ENCODE measurements around the gene ASCC1. TPM values are rescaled to one million over a fixed set of nuclear protein-coding genes. Genes with fewer than 3 reads are reported as not detected.

The ASCC1 gene
- total RNA-seq, 2 experiments from 2014 or later, result 16.5 to 19.0 TPM

GRCh38 chr10:72167118-72167517 is 49.0 kb downstream of the ASCC1 start:
- Histone ChIP-seq H3K9me3 (ENCODE audit: control insufficient read depth in 1 of 2, insufficient read depth in 1 of 2, low read length in 2 of 2) (no peaks in the 10 kb centered on the region), H3K4me3 (ENCODE audit: low read length) (no peak overlapping the region), H3K27me3 (ENCODE audit: control insufficient read depth in 1 of 2, insufficient read depth in 2 of 2, low read length in 2 of 2) (no peaks in the 10 kb centered on the region), H3K27ac (ENCODE audit: low read depth in 1 of 2, low read length in 2 of 2) (no peak overlapping the region), H3K36me3 (ENCODE audit: insufficient read depth, low read length) (no peaks in the 10 kb centered on the region), H3K4me1 (ENCODE audit: insufficient read depth, low read length) (no peaks in the 10 kb centered on the region)
- ATAC-seq (ENCODE audit: poor library complexity) (no peak), DNase-seq (no peak)
- Mint-ChIP-seq H3K27ac (no peak overlapping the region), H3K27me3 (no peaks in the 10 kb centered on the region), H3K4me3 (no peak overlapping the region), H3K4me1 (ENCODE audit: low read depth) (peaks cover 27% of the 10 kb centered on the region), H3K36me3 (ENCODE audit: low read depth) (peaks cover 22% of the 10 kb centered on the region), H3K9me3 (no peaks in the 10 kb centered on the region)
- TF ChIP-seq, protein P1, sequence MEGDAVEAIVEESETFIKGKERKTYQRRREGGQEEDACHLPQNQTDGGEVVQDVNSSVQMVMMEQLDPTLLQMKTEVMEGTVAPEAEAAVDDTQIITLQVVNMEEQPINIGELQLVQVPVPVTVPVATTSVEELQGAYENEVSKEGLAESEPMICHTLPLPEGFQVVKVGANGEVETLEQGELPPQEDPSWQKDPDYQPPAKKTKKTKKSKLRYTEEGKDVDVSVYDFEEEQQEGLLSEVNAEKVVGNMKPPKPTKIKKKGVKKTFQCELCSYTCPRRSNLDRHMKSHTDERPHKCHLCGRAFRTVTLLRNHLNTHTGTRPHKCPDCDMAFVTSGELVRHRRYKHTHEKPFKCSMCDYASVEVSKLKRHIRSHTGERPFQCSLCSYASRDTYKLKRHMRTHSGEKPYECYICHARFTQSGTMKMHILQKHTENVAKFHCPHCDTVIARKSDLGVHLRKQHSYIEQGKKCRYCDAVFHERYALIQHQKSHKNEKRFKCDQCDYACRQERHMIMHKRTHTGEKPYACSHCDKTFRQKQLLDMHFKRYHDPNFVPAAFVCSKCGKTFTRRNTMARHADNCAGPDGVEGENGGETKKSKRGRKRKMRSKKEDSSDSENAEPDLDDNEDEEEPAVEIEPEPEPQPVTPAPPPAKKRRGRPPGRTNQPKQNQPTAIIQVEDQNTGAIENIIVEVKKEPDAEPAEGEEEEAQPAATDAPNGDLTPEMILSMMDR (IDR thresholded peaks at IDR 0.05), result no peak
- ChIA-PET CTCF (interaction anchor here (0.6 to 2.2 kb wide), 2 partner anchors 34 to 118 kb away, joined by 3 to 5 read pairs; no protein-coding TSS in a partner anchor), POLR2A (interaction anchor here (0.7 kb wide), 1 partner anchor 94 kb away, joined by 3 read pairs; no protein-coding TSS in a partner anchor)
- intact Hi-C loops (cut with DNase I, micrococcal nuclease), result no loop called here

DNA sequence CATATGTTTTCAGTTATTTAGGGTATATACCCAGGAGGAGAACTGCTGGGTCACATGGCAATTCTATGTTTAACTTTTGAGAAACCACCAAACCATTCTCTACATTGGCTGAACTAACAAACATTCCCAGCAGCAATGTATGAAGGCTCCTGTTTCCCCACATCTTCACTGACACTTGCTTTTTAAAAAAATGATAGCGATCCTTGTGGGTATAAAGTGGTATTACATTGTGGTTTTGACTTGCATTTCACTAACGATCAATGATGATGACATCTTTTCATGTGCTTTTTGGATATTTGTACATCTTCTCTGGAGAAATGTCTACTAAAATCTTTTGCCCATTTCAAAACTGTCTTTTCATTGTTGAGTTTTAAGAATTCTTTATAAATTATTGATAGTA is 51.5 kb downstream of the ASCC1 start:
- ATAC-seq (ENCODE audit: poor library complexity) (peak; percentile 73), DNase-seq (peak in 3 of 14 experiments; percentile 35 to 53 (median 51))
- no peak overlapping the region for H3K27ac Mint-ChIP-seq
- no peaks in the 10 kb centered on the region for H3K9me3 ChIP-seq (ENCODE audit: control insufficient read depth in 1 of 2, insufficient read depth in 1 of 2, low read length in 2 of 2)
- no peak overlapping the region for H3K4me3 Mint-ChIP-seq
- H3K36me3 ChIP-seq (ENCODE audit: insufficient read depth, low read length), result peaks cover 13% of the 10 kb centered on the region
- H3K27ac ChIP-seq (ENCODE audit: low read depth in 1 of 2, low read length in 2 of 2), result no peak overlapping the region
- no peaks in the 10 kb centered on the region for H3K27me3 Mint-ChIP-seq
- no peaks in the 10 kb centered on the region for H3K9me3 Mint-ChIP-seq
- no peak overlapping the region for H3K4me3 ChIP-seq (ENCODE audit: low read length)
- H3K4me1 ChIP-seq (ENCODE audit: insufficient read depth, low read length), result no peaks in the 10 kb centered on the region
- H3K36me3 Mint-ChIP-seq (ENCODE audit: low read depth), result peaks cover 43% of the 10 kb centered on the region
- TF ChIP-seq, protein P1 (IDR thresholded peaks at IDR 0.05), result peak; percentile 52
- no peaks in the 10 kb centered on the region for H3K27me3 ChIP-seq (ENCODE audit: control insufficient read depth in 1 of 2, insufficient read depth in 2 of 2, low read length in 2 of 2)
- CTCF ChIA-PET, result interaction anchor here (1.0 to 2.4 kb wide), 4 partner anchors 9 to 172 kb away, joined by 3 to 7 read pairs (median 4); no protein-coding TSS in a partner anchor
- peaks cover 17% of the 10 kb centered on the region for H3K4me1 Mint-ChIP-seq (ENCODE audit: low read depth)
- POLR2A ChIA-PET, result interaction anchor here (1.6 kb wide), 1 partner anchor 77 kb away, joined by 3 read pairs; the partner anchor contains the start of gene SPOCK2
- intact Hi-C loops (cut with DNase I, micrococcal nuclease), result loop anchor here in 1 of 2 experiments (5.0 kb wide), 1 partner anchor 77 kb away; the partner anchor contains the start of gene SPOCK2

DNA sequence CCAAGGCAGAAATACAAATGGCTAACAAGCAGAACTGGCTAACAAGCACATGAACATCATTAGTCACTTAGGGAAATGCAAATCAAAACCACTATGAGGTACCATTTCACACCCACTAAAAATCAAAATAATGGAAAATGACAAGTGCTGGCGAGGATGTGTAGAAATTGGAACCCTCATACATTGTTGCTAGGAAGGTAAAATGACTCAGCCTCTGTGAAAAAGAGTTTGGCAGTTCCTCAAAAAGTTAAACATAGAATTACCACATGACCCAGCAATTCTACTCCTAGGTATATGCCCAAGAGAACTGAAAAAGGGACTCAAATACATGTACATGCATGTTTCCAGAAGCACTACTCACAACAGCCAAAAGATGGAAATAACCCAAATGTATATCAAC is 53.1 kb downstream of the ASCC1 start:
- Mint-ChIP-seq H3K36me3 (ENCODE audit: low read depth) (peaks cover 50% of the 10 kb centered on the region), H3K9me3 (no peaks in the 10 kb centered on the region), H3K27me3 (no peaks in the 10 kb centered on the region), H3K4me1 (ENCODE audit: low read depth) (peaks cover 17% of the 10 kb centered on the region), H3K4me3 (no peak overlapping the region), H3K27ac (no peak overlapping the region)
- Histone ChIP-seq H3K27ac (ENCODE audit: low read depth in 1 of 2, low read length in 2 of 2) (no peak overlapping the region), H3K4me3 (ENCODE audit: low read length) (no peak overlapping the region), H3K36me3 (ENCODE audit: insufficient read depth, low read length) (peaks cover 23% of the 10 kb centered on the region), H3K27me3 (ENCODE audit: control insufficient read depth in 1 of 2, insufficient read depth in 2 of 2, low read length in 2 of 2) (no peaks in the 10 kb centered on the region), H3K9me3 (ENCODE audit: control insufficient read depth in 1 of 2, insufficient read depth in 1 of 2, low read length in 2 of 2) (no peaks in the 10 kb centered on the region), H3K4me1 (ENCODE audit: insufficient read depth, low read length) (no peaks in the 10 kb centered on the region)
- ATAC-seq (ENCODE audit: poor library complexity) (no peak), DNase-seq (peak in 3 of 14 experiments; percentile 1 to 26 (median 10))
- POLR2A ChIA-PET, result no interaction called here
- TF ChIP-seq, protein P1 (IDR thresholded peaks at IDR 0.05), result no peak
- CTCF ChIA-PET, result interaction anchor here (1.7 kb wide), 1 partner anchor 115 kb away, joined by 4 read pairs; no protein-coding TSS in a partner anchor
- intact Hi-C loops (cut with DNase I, micrococcal nuclease), result loop anchor here in 1 of 2 experiments (5.0 kb wide), 1 partner anchor 76 kb away; the partner anchor contains the start of gene SPOCK2
